Endothelial cell (in vitro differentiated cells): ENCODE measurements around the gene RASSF1. TPM values are rescaled to one million over a fixed set of nuclear protein-coding genes. Genes with fewer than 3 reads are reported as not detected.

ENCODE experiments used
- DNase-seq: peaks from one replicate; pipeline ENCODE4 v3.0.0; 2021; ENCODE audit warnings: low spot score
- H3K27ac Mint-ChIP-seq: one replicate; pipeline ENCODE4 v1.8.0; 2021; ENCODE audit warnings: mixed read lengths, inconsistent platforms; ENCODE audit not compliant: unreplicated experiment
- H3K27me3 Mint-ChIP-seq: one replicate; pipeline ENCODE4 v1.8.0; 2021; ENCODE audit warnings: mild to moderate bottlenecking, moderate library complexity, mixed read lengths, inconsistent platforms; ENCODE audit not compliant: unreplicated experiment
- H3K36me3 Mint-ChIP-seq: one replicate; pipeline ENCODE4 v1.8.0; 2021; ENCODE audit warnings: mild to moderate bottlenecking, low read depth, mixed read lengths, inconsistent platforms; ENCODE audit not compliant: unreplicated experiment
- H3K4me1 Mint-ChIP-seq: one replicate; pipeline ENCODE4 v1.8.0; 2021; ENCODE audit warnings: mild to moderate bottlenecking, mixed read lengths, inconsistent platforms; ENCODE audit not compliant: unreplicated experiment
- H3K4me3 Mint-ChIP-seq: one replicate; pipeline ENCODE4 v1.8.0; 2021; ENCODE audit warnings: mild to moderate bottlenecking, mixed read lengths, inconsistent platforms; ENCODE audit not compliant: unreplicated experiment
- H3K9me3 Mint-ChIP-seq: one replicate; pipeline ENCODE4 v1.8.0; 2021; ENCODE audit warnings: mixed read lengths, inconsistent platforms; ENCODE audit not compliant: unreplicated experiment
- total RNA-seq: library from RNA; stranded (reverse); fragmentation: NEBNext Ultra II Directional; extraction: Animal tissue kit (Norgen Biotek cat#: 25700); gene quantifications from one replicate; pipeline ENCODE4 v1.2.1, GENCODE V29; 2021; ENCODE audit not compliant: unreplicated experiment
- TF ChIP-seq, protein P1 (sequence below): fragments of 200-600 bp; sonication (generic); IDR thresholded peaks from one replicate; pipeline ENCODE4 v1.5.0; 2021; ENCODE audit warnings: antibody characterized with exemption; ENCODE audit not compliant: unreplicated experiment

The RASSF1 gene
- total RNA-seq, 1 donor from 2014 or later, result 14.8 TPM

GRCh38 chr3:50336452-50337174 is 4.0 kb downstream of the RASSF1 start:
- peak overlapping the region; percentile 96 for H3K4me3 Mint-ChIP-seq
- H3K27ac Mint-ChIP-seq, result peak overlapping the region; percentile 84
- TF ChIP-seq, protein P1, sequence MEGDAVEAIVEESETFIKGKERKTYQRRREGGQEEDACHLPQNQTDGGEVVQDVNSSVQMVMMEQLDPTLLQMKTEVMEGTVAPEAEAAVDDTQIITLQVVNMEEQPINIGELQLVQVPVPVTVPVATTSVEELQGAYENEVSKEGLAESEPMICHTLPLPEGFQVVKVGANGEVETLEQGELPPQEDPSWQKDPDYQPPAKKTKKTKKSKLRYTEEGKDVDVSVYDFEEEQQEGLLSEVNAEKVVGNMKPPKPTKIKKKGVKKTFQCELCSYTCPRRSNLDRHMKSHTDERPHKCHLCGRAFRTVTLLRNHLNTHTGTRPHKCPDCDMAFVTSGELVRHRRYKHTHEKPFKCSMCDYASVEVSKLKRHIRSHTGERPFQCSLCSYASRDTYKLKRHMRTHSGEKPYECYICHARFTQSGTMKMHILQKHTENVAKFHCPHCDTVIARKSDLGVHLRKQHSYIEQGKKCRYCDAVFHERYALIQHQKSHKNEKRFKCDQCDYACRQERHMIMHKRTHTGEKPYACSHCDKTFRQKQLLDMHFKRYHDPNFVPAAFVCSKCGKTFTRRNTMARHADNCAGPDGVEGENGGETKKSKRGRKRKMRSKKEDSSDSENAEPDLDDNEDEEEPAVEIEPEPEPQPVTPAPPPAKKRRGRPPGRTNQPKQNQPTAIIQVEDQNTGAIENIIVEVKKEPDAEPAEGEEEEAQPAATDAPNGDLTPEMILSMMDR, result no peak
- peaks cover 22% of the 10 kb centered on the region for H3K27me3 Mint-ChIP-seq
- H3K4me1 Mint-ChIP-seq, result peaks cover 40% of the 10 kb centered on the region
- H3K9me3 Mint-ChIP-seq, result no peaks in the 10 kb centered on the region
- H3K36me3 Mint-ChIP-seq, result peaks cover 15% of the 10 kb centered on the region
- DNase-seq, result no peak

DNA sequence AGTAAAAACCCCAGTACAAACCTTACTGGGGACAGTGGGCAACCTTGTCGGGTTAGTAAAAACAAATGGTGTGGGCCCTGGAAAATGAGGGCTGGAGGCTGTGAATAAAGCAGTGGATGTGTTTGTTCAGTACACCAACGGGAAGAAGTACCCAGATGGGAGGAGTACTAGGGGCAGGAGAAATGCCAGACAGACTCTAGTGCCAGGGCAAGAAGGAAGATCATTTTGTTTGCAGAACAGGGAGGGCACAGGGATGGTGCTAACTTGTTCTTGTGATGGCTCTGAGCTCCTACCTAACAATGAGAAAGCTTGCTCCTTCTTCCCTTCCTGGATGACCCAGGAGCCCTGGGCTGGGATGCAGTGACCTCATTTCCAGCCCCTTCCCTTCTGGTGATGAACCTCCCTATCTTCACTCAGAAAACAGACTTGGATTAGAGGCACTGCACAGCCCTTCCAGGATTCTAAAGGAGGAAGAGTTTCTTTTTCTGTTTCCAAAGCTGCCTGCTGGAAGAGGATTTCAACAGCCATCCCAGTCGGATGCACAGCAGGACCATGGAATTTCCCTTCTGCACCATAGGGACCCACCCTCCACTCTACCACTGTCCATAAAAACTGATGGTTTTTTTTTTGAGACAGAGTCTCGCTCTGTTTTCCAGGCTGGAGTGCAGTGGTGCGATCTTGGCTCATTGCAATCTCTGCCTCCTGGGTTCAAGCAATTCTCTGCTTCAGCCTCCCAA is 6.1 kb downstream of the RASSF1 start:
- no peak for DNase-seq

DNA sequence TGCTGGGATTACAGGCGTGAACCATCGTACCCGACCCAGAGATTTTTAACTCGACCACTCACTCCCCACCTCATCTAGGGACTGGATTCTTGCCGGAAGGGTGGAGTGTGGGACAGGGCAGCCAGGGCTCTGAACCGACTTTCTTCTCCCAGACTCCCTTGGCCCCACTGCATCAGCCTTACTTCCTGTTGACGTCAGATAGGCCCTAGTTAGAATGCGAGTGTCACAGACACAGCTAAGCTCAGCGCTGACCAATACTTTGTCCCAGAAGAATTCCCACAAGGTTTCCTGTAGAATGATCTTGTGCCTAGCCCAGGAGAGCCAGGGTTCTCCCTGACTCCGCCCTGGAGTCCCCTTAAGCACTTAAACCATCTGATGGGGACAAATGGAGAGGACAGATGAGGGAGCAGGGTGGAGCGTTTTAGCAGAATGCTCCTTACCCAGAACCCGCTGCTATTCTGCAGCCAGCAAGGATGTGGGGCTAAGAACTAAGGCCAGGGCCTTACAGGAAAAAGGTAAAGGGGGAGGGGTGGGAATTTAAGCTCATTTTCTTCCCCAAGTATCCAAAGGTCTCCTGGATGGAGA is 6.8 kb downstream of the RASSF1 start:
- no peak for DNase-seq
- TF ChIP-seq, protein P1, result no peak
- Mint-ChIP-seq H3K27ac (peak overlapping the region; percentile 87), H3K27me3 (peaks cover 9% of the 10 kb centered on the region), H3K36me3 (peaks cover 12% of the 10 kb centered on the region), H3K4me3 (peak overlapping the region; percentile 62), H3K9me3 (no peaks in the 10 kb centered on the region), H3K4me1 (peaks cover 30% of the 10 kb centered on the region)

More for the DNA sequence above, 6.1 kb downstream of the RASSF1 start:
- no peaks in the 10 kb centered on the region for H3K9me3 Mint-ChIP-seq
- TF ChIP-seq, protein P1, result no peak
- H3K27me3 Mint-ChIP-seq, result peaks cover 15% of the 10 kb centered on the region
- H3K36me3 Mint-ChIP-seq, result peaks cover 15% of the 10 kb centered on the region
- peaks cover 34% of the 10 kb centered on the region for H3K4me1 Mint-ChIP-seq
- peak overlapping the region; percentile 87 for H3K27ac Mint-ChIP-seq
- no peak overlapping the region for H3K4me3 Mint-ChIP-seq

- DNase-seq, result no peak
- Mint-ChIP-seq H3K4me3 (no peak overlapping the region), H3K4me1 (peaks cover 27% of the 10 kb centered on the region), H3K27me3 (peaks cover 5% of the 10 kb centered on the region), H3K9me3 (no peaks in the 10 kb centered on the region), H3K36me3 (peaks cover 9% of the 10 kb centered on the region), H3K27ac (peak overlapping the region; percentile 42)
- TF ChIP-seq, protein P1, result no peak
Observed at GRCh38 chr3:50331364-50331907, 9.2 kb downstream of the RASSF1 start.
